ENCODE data around the gene N4BP2L1.

DNA sequence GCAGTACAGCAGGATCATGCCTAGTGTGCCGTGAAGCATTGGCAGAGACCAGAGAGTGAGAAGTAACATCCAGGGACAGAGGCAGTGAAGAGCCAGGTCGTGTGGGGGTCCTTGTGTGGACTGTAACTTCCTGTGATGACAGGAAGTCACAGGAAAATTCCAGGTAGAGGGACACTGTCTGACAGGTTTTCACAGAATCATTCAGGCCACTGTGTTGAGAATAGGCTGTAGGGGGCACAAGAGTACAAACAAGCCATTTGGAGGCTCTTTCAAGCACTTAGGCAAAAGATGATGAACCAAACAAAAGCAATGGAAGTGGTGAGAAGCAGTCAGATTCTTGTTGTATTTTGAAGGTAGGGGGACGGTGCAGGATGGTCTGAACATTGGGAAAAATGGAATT is 46.4 kb downstream of the N4BP2L1 start:
- TF ChIP-seq, protein P1, sequence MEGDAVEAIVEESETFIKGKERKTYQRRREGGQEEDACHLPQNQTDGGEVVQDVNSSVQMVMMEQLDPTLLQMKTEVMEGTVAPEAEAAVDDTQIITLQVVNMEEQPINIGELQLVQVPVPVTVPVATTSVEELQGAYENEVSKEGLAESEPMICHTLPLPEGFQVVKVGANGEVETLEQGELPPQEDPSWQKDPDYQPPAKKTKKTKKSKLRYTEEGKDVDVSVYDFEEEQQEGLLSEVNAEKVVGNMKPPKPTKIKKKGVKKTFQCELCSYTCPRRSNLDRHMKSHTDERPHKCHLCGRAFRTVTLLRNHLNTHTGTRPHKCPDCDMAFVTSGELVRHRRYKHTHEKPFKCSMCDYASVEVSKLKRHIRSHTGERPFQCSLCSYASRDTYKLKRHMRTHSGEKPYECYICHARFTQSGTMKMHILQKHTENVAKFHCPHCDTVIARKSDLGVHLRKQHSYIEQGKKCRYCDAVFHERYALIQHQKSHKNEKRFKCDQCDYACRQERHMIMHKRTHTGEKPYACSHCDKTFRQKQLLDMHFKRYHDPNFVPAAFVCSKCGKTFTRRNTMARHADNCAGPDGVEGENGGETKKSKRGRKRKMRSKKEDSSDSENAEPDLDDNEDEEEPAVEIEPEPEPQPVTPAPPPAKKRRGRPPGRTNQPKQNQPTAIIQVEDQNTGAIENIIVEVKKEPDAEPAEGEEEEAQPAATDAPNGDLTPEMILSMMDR (conservative IDR thresholded peaks at IDR 0.05; ENCODE audit: low read length), result peak; percentile 37; the same call in 1 of the 2 replicates
- no peak for TF ChIP-seq EZH2phosphoT487 (IDR thresholded peaks at IDR 0.05; ENCODE audit: borderline replicate concordance, low read depth, low read length)

All from OCI-LY7 (cell line).